ENCODE measurements around the gene CHTOP. TPM values are rescaled to one million over a fixed set of nuclear protein-coding genes. Genes with fewer than 3 reads are reported as not detected.
"Not testable (repeated sequence)": the region's sequence is repeated elsewhere in the genome, so short reads cannot be mapped to it uniquely, and the experiment has no call there.

Gene CHTOP
- total and polyA plus RNA-seq, 4 donors = 51.2 to 76.6 (median 58.4) TPM

GRCh38 chr1:153635872-153636271 lies 2.0 kb downstream of the CHTOP start:
- no peak overlapping the region for H3K9ac ChIP-seq (ENCODE audit: insufficient read depth in 1 of 2, low read length in 2 of 2)
- no peak for TF ChIP-seq CTCF (IDR thresholded peaks at IDR 0.05; ENCODE audit: control extremely low read depth, extremely low read depth)
- peak overlapping the region; percentile 40 to 84 for H3K27ac ChIP-seq (ENCODE audit: low read depth in 1 of 2, low read length in 1 of 2)
- DNase-seq (no peak), ATAC-seq (ENCODE audit: insufficient read depth, low FRiP score) (no peak)
- no peaks in the 10 kb centered on the region for H3K9me3 ChIP-seq (ENCODE audit: control insufficient read depth in 4 of 4, insufficient read depth in 3 of 4, low read length in 3 of 4)
- 87 to 92% methylated on average over 7 of the region's 7 CpGs for WGBS, 2 donors
- no peak overlapping the region for H3K4me3 ChIP-seq
- peaks cover 0 to 12% (median 9%) of the 10 kb centered on the region in 5 donors for H3K4me1 ChIP-seq (ENCODE audit: control insufficient read depth in 5 of 5, insufficient read depth in 5 of 5, low read length in 5 of 5)
- H3K36me3 ChIP-seq (ENCODE audit: control insufficient read depth in 4 of 4, insufficient read depth in 4 of 4, low read length in 4 of 4) = peaks cover 19 to 38% (median 31%) of the 10 kb centered on the region in 4 donors
- no peaks in the 10 kb centered on the region for H3K27me3 ChIP-seq (ENCODE audit: control insufficient read depth in 3 of 3, insufficient read depth in 3 of 3, low read length in 2 of 3)

DNA sequence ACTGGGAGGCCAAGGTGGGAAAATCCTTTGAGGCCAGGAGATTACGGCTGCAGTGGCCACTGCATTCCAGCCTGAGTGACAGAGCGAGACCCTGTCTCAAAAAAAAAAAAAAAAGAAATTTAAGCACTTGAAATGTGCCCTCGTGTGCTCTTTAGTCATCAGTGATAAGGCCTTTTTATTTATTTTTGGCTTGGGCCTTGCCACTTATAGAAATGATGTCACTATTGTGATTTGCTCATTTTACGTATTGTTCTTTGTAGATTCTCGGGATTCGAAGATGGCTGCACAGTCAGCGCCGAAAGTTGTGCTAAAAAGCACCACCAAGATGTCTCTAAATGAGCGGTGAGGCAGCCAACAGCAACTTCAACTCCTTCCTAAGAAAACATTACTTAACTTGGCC lies 2.4 kb downstream of the CHTOP start:
- Histone ChIP-seq H3K9me3 (ENCODE audit: control insufficient read depth in 4 of 4, insufficient read depth in 3 of 4, low read length in 3 of 4) (no peaks in the 10 kb centered on the region), H3K4me1 (ENCODE audit: control insufficient read depth in 5 of 5, insufficient read depth in 5 of 5, low read length in 5 of 5) (peaks cover 0 to 15% (median 9%) of the 10 kb centered on the region in 5 donors), H3K36me3 (ENCODE audit: control insufficient read depth in 4 of 4, insufficient read depth in 4 of 4, low read length in 4 of 4) (peaks cover 19 to 42% (median 33%) of the 10 kb centered on the region in 4 donors), H3K4me3 (no peak overlapping the region), H3K9ac (ENCODE audit: insufficient read depth in 1 of 2, low read length in 2 of 2) (no peak overlapping the region), H3K27me3 (ENCODE audit: control insufficient read depth in 3 of 3, insufficient read depth in 3 of 3, low read length in 2 of 3) (no peaks in the 10 kb centered on the region), H3K27ac (ENCODE audit: low read depth in 1 of 2, low read length in 1 of 2) (peak overlapping the region in 1 of 2 donors; percentile 84)
- WGBS, 2 donors = 91 to 92% methylated on average over 9 of the region's 9 CpGs
- ATAC-seq (ENCODE audit: insufficient read depth, low FRiP score) (no peak), DNase-seq (no peak)
- no peak for TF ChIP-seq CTCF (IDR thresholded peaks at IDR 0.05; ENCODE audit: control extremely low read depth, extremely low read depth)

- TF ChIP-seq CTCF (IDR thresholded peaks at IDR 0.05; ENCODE audit: control extremely low read depth, extremely low read depth) = no peak
- no peak overlapping the region for H3K4me3 ChIP-seq
- ATAC-seq (ENCODE audit: insufficient read depth, low FRiP score) (no peak), DNase-seq (no peak)
- no peaks in the 10 kb centered on the region for H3K27me3 ChIP-seq (ENCODE audit: control insufficient read depth in 3 of 3, insufficient read depth in 3 of 3, low read length in 2 of 3)
- 92 to 94% methylated on average over 6 of the region's 6 CpGs for WGBS, 2 donors
- no peaks in the 10 kb centered on the region for H3K9me3 ChIP-seq (ENCODE audit: control insufficient read depth in 4 of 4, insufficient read depth in 3 of 4, low read length in 3 of 4)
- H3K9ac ChIP-seq (ENCODE audit: insufficient read depth in 1 of 2, low read length in 2 of 2) = peak overlapping the region in 1 of 2 donors; percentile 42
- H3K36me3 ChIP-seq (ENCODE audit: control insufficient read depth in 4 of 4, insufficient read depth in 4 of 4, low read length in 4 of 4) = peaks cover 33 to 60% (median 47%) of the 10 kb centered on the region in 4 donors
- peaks cover 0 to 15% (median 7%) of the 10 kb centered on the region in 5 donors for H3K4me1 ChIP-seq (ENCODE audit: control insufficient read depth in 5 of 5, insufficient read depth in 5 of 5, low read length in 5 of 5)
- peak overlapping the region in 1 of 2 donors; percentile 49 for H3K27ac ChIP-seq (ENCODE audit: low read depth in 1 of 2, low read length in 1 of 2)
Measured at GRCh38 chr1:153638261-153638660, 4.4 kb downstream of the CHTOP start.

GRCh38 chr1:153639280-153639679 lies 5.4 kb downstream of the CHTOP start:
- 87 to 92% methylated on average over 3 of the region's 3 CpGs for WGBS, 2 donors
- Histone ChIP-seq H3K4me3 (no peak overlapping the region), H3K27ac (ENCODE audit: low read depth in 1 of 2, low read length in 1 of 2) (no peak overlapping the region), H3K9ac (ENCODE audit: insufficient read depth in 1 of 2, low read length in 2 of 2) (no peak overlapping the region), H3K36me3 (ENCODE audit: control insufficient read depth in 4 of 4, insufficient read depth in 4 of 4, low read length in 4 of 4) (peaks cover 41 to 65% (median 51%) of the 10 kb centered on the region in 4 donors), H3K4me1 (ENCODE audit: control insufficient read depth in 5 of 5, insufficient read depth in 5 of 5, low read length in 5 of 5) (peaks cover 0 to 15% (median 5%) of the 10 kb centered on the region in 5 donors), H3K9me3 (ENCODE audit: control insufficient read depth in 4 of 4, insufficient read depth in 3 of 4, low read length in 3 of 4) (no peaks in the 10 kb centered on the region), H3K27me3 (ENCODE audit: control insufficient read depth in 3 of 3, insufficient read depth in 3 of 3, low read length in 2 of 3) (no peaks in the 10 kb centered on the region)
- no peak for ATAC-seq (ENCODE audit: insufficient read depth, low FRiP score)
- no peak for TF ChIP-seq CTCF (IDR thresholded peaks at IDR 0.05; ENCODE audit: control extremely low read depth, extremely low read depth)
- no peak for DNase-seq

- not testable (repeated sequence) for H3K9me3 ChIP-seq (ENCODE audit: control insufficient read depth in 4 of 4, insufficient read depth in 3 of 4, low read length in 3 of 4); H3K27me3 ChIP-seq (ENCODE audit: control insufficient read depth in 3 of 3, insufficient read depth in 3 of 3, low read length in 2 of 3); H3K4me3 ChIP-seq; H3K9ac ChIP-seq (ENCODE audit: insufficient read depth in 1 of 2, low read length in 2 of 2); DNase-seq; ATAC-seq (ENCODE audit: insufficient read depth, low FRiP score)
- H3K27ac ChIP-seq (ENCODE audit: low read depth in 1 of 2, low read length in 1 of 2) = peak overlapping the region in 1 of 2 donors; percentile 59
- peaks cover 46 to 70% (median 55%) of the 10 kb centered on the region in 4 donors for H3K36me3 ChIP-seq (ENCODE audit: control insufficient read depth in 4 of 4, insufficient read depth in 4 of 4, low read length in 4 of 4)
- peaks cover 0 to 15% (median 5%) of the 10 kb centered on the region in 5 donors for H3K4me1 ChIP-seq (ENCODE audit: control insufficient read depth in 5 of 5, insufficient read depth in 5 of 5, low read length in 5 of 5)
- 80 to 97% methylated on average over 5 of the region's 5 CpGs for WGBS, 2 donors
Measured at GRCh38 chr1:153640213-153640612, 6.3 kb downstream of the CHTOP start.

Data from lung (tissue), 12 donors.